ENCODE results near the gene TLR8. TPM values are rescaled to one million over a fixed set of nuclear protein-coding genes. Genes with fewer than 3 reads are reported as not detected.

The TLR8 gene
- total and polyA plus RNA-seq, 2 of the 13 experiments (the other 11 are each of a cell fraction or from before 2014, with no cell fraction given) = not detected

- TF ChIP-seq, protein P1, sequence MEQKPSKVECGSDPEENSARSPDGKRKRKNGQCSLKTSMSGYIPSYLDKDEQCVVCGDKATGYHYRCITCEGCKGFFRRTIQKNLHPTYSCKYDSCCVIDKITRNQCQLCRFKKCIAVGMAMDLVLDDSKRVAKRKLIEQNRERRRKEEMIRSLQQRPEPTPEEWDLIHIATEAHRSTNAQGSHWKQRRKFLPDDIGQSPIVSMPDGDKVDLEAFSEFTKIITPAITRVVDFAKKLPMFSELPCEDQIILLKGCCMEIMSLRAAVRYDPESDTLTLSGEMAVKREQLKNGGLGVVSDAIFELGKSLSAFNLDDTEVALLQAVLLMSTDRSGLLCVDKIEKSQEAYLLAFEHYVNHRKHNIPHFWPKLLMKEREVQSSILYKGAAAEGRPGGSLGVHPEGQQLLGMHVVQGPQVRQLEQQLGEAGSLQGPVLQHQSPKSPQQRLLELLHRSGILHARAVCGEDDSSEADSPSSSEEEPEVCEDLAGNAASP (CRISPR knock-in tag; IDR thresholded peaks at IDR 0.05; ENCODE audit: borderline replicate concordance) = no peak
- TF ChIP-seq GATAD2A (CRISPR knock-in tag; IDR thresholded peaks at IDR 0.05) (no peak), ZNF556 (CRISPR knock-in tag; IDR thresholded peaks at IDR 0.05; ENCODE audit: borderline replicate concordance) (no peak), ZNF501 (CRISPR knock-in tag; IDR thresholded peaks at IDR 0.05) (no peak)
These were observed 12.6 kb downstream of the TLR8 start (continued) for GRCh38 chrX:12919051-12919450.

- no peak for FAIRE-seq
- no peak overlapping the region for H2AFZ ChIP-seq (ENCODE audit: low read length)
- intact Hi-C loops (cut with micrococcal nuclease; ENCODE audit: unreplicated experiment) = no loop called here
- H3K27me3 ChIP-seq (ENCODE audit: control insufficient read depth in 1 of 2, insufficient read depth in 2 of 2, low read length in 2 of 2) = no peaks in the 10 kb centered on the region
- H3K9ac ChIP-seq (ENCODE audit: insufficient read depth, low read depth, low read length) = no peak overlapping the region
- no peak for DNase-seq (ENCODE audit: low spot score)
- H3K79me2 ChIP-seq (ENCODE audit: insufficient read depth, low read length) = no peaks in the 10 kb centered on the region
- no peak overlapping the region for H3K4me2 ChIP-seq (ENCODE audit: low read depth, low read length)
- ChIA-PET POLR2A (no interaction called here), CTCF (ENCODE audit: low intra/inter-chr PET ratio, low total read pairs) (no interaction called here)
- no peak for ATAC-seq
- BruUV-seq (replicated peaks) = no TSS peak
- H3K4me3 ChIP-seq (replicated peaks in 1 of 3; ENCODE audit: insufficient read depth in 1 of 3, low read depth in 2 of 3, low read length in 3 of 3) = no peak overlapping the region
- H4K20me1 ChIP-seq (ENCODE audit: insufficient read depth, low read length) = no peaks in the 10 kb centered on the region
- no peaks in the 10 kb centered on the region for H3K36me3 ChIP-seq (replicated peaks in 1 of 2; ENCODE audit: control insufficient read depth in 1 of 2, insufficient read depth in 2 of 2, low read length in 2 of 2)
- H3K27ac ChIP-seq (ENCODE audit: extremely low read length, insufficient read depth, low read length) = no peak overlapping the region
- in situ Hi-C loops (cut with HindIII; ENCODE audit: extremely low pct_ligation_motif_present, low pct_unique_long_range_greater_than_20kb) = no loop called here
- H3K4me1 ChIP-seq (ENCODE audit: insufficient read depth, low read length) = no peaks in the 10 kb centered on the region
- no peaks in the 10 kb centered on the region for H3K9me3 ChIP-seq (ENCODE audit: low read length)
- 46% methylated on average over 8 of the region's 8 CpGs for WGBS (ENCODE audit: low lambda C conversion rate)
- TF ChIP-seq ZFP37 (CRISPR knock-in tag; IDR thresholded peaks at IDR 0.05; ENCODE audit: borderline replicate concordance) = no peak
- TF ChIP-seq SYNCRIP (IDR thresholded peaks at IDR 0.05; ENCODE audit: insufficient read depth, low read depth, low read length) = no peak
- TF ChIP-seq, protein P2, sequence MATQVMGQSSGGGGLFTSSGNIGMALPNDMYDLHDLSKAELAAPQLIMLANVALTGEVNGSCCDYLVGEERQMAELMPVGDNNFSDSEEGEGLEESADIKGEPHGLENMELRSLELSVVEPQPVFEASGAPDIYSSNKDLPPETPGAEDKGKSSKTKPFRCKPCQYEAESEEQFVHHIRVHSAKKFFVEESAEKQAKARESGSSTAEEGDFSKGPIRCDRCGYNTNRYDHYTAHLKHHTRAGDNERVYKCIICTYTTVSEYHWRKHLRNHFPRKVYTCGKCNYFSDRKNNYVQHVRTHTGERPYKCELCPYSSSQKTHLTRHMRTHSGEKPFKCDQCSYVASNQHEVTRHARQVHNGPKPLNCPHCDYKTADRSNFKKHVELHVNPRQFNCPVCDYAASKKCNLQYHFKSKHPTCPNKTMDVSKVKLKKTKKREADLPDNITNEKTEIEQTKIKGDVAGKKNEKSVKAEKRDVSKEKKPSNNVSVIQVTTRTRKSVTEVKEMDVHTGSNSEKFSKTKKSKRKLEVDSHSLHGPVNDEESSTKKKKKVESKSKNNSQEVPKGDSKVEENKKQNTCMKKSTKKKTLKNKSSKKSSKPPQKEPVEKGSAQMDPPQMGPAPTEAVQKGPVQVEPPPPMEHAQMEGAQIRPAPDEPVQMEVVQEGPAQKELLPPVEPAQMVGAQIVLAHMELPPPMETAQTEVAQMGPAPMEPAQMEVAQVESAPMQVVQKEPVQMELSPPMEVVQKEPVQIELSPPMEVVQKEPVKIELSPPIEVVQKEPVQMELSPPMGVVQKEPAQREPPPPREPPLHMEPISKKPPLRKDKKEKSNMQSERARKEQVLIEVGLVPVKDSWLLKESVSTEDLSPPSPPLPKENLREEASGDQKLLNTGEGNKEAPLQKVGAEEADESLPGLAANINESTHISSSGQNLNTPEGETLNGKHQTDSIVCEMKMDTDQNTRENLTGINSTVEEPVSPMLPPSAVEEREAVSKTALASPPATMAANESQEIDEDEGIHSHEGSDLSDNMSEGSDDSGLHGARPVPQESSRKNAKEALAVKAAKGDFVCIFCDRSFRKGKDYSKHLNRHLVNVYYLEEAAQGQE (IDR thresholded peaks at IDR 0.05; ENCODE audit: borderline replicate concordance in 1 of 2, low read depth in 1 of 2, low read length in 2 of 2) = peak in 1 of 2 experiments; percentile 65; a peak in 2 of 4 replicates
- no peak for TF ChIP-seq FOXA3 (CRISPR knock-in tag; IDR thresholded peaks at IDR 0.05)
- TF ChIP-seq ZSCAN29 (CRISPR knock-in tag; conservative IDR thresholded peaks at IDR 0.05) = no peak
- TF ChIP-seq ZXDC (CRISPR knock-in tag; IDR thresholded peaks at IDR 0.05) = no peak
- TF ChIP-seq ZEB1 (IDR thresholded peaks at IDR 0.05; ENCODE audit: insufficient replicate concordance, low read depth) = no peak
- no peak for TF ChIP-seq HNF4G (IDR thresholded peaks at IDR 0.05; ENCODE audit: borderline replicate concordance, low read depth, low read length)
- no peak for TF ChIP-seq HNF4G (CRISPR knock-in tag; IDR thresholded peaks at IDR 0.05; ENCODE audit: borderline replicate concordance, low read depth)
- TF ChIP-seq KLF16 (CRISPR knock-in tag; IDR thresholded peaks at IDR 0.05) = no peak
These were observed 13.2 kb downstream of the TLR8 start for GRCh38 chrX:12919620-12920019.

Measured in HepG2 (cell line).